SKM-1 treated with dmso at 0.1 percent for 144 hours (cell line): ENCODE measurements around the gene CDH3.
"Not testable (repeated sequence)": the region's sequence is repeated elsewhere in the genome, so short reads cannot be mapped to it uniquely, and the experiment has no call there.

Source experiments
- DNase-seq: peaks from one replicate; lab custom pipeline; 2025; ENCODE audit not compliant: unreplicated experiment; lab: John Stamatoyannopoulos, UW

Gene CDH3

GRCh38 chr16:68698091-68698490 is 53.0 kb downstream of the CDH3 start:
- no peak for DNase-seq

- peak; percentile 14 for DNase-seq
Measured at GRCh38 chr16:68700120-68700519, 55.0 kb downstream of the CDH3 start.

- no peak for DNase-seq
Measured at GRCh38 chr16:68700831-68701230, 55.7 kb downstream of the CDH3 start.

GRCh38 chr16:68704232-68704867 is 59.2 kb downstream of the CDH3 start:
- peak; percentile 59 for DNase-seq

GRCh38 chr16:68707340-68708152 is 62.4 kb downstream of the CDH3 start:
- DNase-seq = no peak

- DNase-seq = no peak
Measured at GRCh38 chr16:68710211-68710610, 65.1 kb downstream of the CDH3 start.

- no peak for DNase-seq
Measured at GRCh38 chr16:68711421-68712139, 66.5 kb downstream of the CDH3 start.

GRCh38 chr16:68713361-68713760 is 68.3 kb downstream of the CDH3 start:
- no peak for DNase-seq

GRCh38 chr16:68715471-68715870 is 70.4 kb downstream of the CDH3 start:
- no peak for DNase-seq

GRCh38 chr16:68716516-68716915 is 71.4 kb downstream of the CDH3 start:
- DNase-seq = not testable (repeated sequence)

- DNase-seq = no peak
Measured at GRCh38 chr16:68717684-68718083, 72.6 kb downstream of the CDH3 start.

- no peak for DNase-seq
Measured at GRCh38 chr16:68718590-68718989, 73.5 kb downstream of the CDH3 start.

- no peak for DNase-seq
Measured at GRCh38 chr16:68719993-68720489, 74.9 kb downstream of the CDH3 start.

GRCh38 chr16:68722119-68723024 is 77.3 kb downstream of the CDH3 start:
- DNase-seq = no peak

- DNase-seq = no peak
Measured at GRCh38 chr16:68724797-68725196, 79.7 kb downstream of the CDH3 start.

GRCh38 chr16:68728523-68728922 is 83.4 kb downstream of the CDH3 start:
- DNase-seq = no peak

GRCh38 chr16:68731637-68732036 is 86.5 kb downstream of the CDH3 start:
- no peak for DNase-seq

GRCh38 chr16:68732042-68732680 is 87.1 kb downstream of the CDH3 start:
- no peak for DNase-seq

GRCh38 chr16:68732741-68733399 is 87.8 kb downstream of the CDH3 start:
- no peak for DNase-seq

- DNase-seq = no peak
Measured at GRCh38 chr16:68733570-68733969, 88.5 kb downstream of the CDH3 start.
